GM11168 (cell line): Measurements from ENCODE around the gene NOTCH2.
"Not testable (repeated sequence)": the region's sequence is repeated elsewhere in the genome, so short reads cannot be mapped to it uniquely, and the experiment has no call there.

Experiments used
- in situ Hi-C: fragments of 300-500 bp; cut with MboI; formaldehyde crosslinking; loops from one replicate; pipeline ENCODE4 v1.12.0; 2022; ENCODE audit warnings: low sequenced_read_pairs; ENCODE audit not compliant: unreplicated experiment

NOTCH2 gene

DNA sequence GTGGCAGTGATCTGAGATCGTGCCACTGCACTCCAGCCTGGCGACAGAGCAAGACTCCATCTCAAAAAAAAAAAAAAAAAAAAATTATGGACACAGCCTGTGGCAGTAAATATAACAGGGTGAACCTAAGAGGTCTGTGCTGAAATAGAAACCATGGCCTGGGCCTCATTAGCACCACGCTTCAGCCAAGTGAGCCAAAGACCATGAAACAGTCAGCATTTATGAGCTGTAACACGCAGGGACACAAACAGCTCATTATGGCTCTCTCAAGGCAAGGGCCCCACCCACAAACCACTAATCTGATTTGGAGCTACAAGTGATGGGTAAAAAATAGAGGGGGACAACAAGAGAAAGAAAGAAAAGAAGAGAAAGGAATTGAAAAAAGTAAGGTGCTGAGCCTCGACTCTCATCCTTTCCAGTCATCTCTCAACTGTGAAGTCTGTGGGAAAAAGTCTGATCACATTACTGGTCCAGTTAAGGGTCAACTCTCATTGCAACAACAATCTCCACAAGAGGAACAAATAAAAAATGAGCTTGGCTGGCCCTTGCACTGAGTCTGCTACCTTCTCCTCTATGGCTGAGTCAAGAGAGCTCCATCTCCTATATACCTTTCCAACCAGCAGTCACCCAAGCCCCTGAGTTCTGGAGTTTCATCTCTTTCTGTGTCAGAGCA lies 93.7 kb downstream of the NOTCH2 start:
- in situ Hi-C loops: not testable (repeated sequence)

GRCh38 chr1:119975006-119975405 lies 94.5 kb downstream of the NOTCH2 start:
- in situ Hi-C loops: no loop called here

DNA sequence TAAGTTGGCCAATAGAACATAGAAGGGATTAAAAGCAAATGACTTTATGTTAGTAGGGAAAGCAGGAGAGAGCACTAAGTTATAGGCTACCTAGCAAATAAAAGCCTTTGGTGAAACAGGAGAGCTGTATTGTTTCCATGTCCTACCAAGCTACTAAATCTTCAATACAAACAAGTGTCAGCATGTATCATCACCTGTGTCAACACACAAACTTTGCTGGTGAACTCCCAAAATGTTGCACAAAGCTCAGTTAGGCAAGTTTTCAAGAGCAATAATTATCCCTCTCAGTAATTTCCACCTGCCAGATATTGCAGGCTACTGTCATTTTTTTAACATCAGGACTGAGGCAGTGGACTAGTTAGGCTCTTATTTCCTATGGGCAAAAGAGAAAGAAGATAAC lies 95.4 kb downstream of the NOTCH2 start:
- in situ Hi-C loops: no loop called here

GRCh38 chr1:119971710-119972570 lies 97.5 kb downstream of the NOTCH2 start:
- in situ Hi-C loops: no loop called here

DNA sequence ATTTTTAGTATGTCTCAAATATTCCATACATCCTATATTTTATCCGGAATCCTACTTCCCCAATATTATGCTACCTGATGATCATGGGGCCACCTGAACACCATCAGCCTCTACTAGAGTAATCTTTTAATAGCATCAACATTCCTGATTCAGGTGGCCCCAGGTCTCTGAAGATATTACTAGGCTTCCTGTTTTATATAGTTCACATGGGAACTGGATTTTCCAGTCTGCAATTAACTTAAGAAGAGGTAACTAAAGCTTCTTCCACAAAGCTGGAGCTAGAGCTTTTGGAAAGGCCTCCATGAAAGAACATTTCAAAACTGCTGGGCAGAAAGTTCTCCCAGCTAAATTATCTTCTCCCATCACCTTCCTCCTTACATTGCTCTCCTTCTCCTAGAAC lies 100.9 kb downstream of the NOTCH2 start:
- in situ Hi-C loops: no loop called here

- in situ Hi-C loops: no loop called here
Measured at GRCh38 chr1:119968068-119968492, 101.4 kb downstream of the NOTCH2 start.

- in situ Hi-C loops: no loop called here
Measured at GRCh38 chr1:119966681-119967080, 102.8 kb downstream of the NOTCH2 start.

DNA sequence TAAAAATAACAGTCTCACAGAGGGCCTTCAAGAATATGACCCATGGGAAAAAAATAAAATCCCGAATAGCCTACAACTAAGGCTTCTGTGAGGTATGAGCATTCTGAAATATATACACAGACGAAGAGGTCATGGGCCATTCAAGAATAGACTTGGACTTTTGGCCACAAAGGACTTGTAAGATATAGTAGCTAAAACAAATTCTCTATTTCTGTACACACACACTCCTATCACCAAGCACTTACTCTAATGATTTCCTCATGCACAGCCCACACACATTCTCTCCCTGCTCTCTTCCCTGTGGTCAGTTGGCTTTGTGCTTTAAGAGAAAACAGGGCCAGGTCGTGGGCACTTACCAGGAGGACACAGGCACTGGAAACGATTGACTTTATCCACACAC lies 103.4 kb downstream of the NOTCH2 start:
- in situ Hi-C loops: no loop called here

DNA sequence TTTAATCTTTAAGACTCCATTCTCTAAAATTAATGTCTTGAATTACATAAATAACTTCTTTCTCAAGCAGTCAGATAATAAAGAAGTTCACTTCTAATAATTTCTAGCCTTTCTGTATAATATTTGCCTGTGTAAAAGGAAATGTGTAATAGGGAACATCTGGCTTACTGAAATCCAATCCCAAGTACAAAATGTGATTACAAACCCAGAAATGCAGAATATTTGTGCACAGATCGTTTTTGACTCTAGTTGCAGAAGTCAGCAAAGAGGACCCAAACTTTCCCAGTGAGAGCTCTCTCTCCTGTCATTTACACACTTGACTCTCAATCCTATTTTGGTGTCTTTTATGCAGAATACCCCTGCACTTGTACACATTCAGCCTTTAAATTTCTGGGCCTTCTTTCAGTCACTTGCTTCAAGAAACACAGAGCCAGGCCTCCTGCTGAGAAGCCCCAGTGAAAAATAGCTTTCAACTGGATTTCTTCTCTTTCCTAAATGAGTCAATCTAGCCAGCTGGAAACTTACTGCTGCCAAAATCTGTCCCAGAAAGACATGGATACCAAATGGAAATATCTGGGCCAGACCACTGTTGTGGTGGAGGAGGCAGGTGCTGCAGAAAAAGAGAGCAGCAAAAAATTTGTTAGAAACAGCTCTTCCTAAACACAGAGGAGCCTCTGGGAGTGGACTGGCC lies 104.6 kb downstream of the NOTCH2 start:
- in situ Hi-C loops: no loop called here

DNA sequence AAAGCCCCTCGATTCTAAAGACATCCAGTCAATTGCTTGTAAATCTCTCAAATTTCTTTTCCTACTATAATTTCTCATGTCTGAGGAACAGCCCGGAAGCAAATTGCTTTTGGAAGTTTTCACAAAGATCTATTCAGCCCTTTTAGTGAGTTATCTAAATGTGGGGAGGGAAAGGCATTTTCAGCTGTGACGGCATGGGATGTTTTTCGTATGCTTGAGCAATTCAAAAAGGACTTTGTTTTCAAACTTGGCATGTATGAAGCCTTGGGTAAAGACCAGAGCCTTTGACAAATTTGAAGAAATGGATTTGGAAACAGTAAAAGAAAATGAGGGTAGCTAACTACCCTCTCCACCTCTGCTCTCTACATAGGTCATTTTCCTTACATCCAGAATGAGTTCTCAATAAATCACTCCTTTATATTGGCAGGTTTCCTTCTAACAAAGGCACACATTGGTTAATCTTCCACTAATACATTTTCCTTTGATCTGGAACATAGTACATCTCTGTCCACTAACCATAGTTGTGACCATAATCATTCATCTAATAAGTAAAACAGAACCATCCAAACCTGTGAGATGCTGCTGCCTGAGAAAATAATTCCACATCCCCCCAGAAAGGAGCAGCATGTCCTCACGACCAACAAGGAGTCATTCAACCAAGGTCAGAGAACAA lies 107.0 kb downstream of the NOTCH2 start:
- in situ Hi-C loops: no loop called here

GRCh38 chr1:119960501-119960900 lies 109.0 kb downstream of the NOTCH2 start:
- in situ Hi-C loops: no loop called here

GRCh38 chr1:119959268-119960220 lies 109.9 kb downstream of the NOTCH2 start:
- in situ Hi-C loops: no loop called here

- in situ Hi-C loops: no loop called here
Measured at GRCh38 chr1:119958223-119958622, 111.2 kb downstream of the NOTCH2 start.

DNA sequence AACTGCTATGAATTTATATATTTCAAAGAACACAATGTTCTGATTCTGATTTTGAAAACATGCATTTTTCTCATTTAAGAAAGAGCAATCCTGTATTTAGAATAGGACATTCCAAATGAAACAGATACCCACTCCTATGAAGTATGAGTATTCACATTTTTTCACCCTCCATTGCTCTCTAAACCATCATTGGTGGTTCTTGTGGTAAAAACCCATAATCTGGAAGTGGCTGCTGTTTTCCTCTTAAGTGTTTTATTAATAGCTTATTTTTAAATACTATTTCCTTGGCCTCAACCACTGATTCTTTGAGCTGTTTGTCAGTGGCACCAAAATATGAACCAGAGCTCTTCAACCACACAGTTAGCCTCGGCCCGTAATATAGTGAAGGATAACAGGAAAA lies 113.2 kb downstream of the NOTCH2 start:
- in situ Hi-C loops: no loop called here

DNA sequence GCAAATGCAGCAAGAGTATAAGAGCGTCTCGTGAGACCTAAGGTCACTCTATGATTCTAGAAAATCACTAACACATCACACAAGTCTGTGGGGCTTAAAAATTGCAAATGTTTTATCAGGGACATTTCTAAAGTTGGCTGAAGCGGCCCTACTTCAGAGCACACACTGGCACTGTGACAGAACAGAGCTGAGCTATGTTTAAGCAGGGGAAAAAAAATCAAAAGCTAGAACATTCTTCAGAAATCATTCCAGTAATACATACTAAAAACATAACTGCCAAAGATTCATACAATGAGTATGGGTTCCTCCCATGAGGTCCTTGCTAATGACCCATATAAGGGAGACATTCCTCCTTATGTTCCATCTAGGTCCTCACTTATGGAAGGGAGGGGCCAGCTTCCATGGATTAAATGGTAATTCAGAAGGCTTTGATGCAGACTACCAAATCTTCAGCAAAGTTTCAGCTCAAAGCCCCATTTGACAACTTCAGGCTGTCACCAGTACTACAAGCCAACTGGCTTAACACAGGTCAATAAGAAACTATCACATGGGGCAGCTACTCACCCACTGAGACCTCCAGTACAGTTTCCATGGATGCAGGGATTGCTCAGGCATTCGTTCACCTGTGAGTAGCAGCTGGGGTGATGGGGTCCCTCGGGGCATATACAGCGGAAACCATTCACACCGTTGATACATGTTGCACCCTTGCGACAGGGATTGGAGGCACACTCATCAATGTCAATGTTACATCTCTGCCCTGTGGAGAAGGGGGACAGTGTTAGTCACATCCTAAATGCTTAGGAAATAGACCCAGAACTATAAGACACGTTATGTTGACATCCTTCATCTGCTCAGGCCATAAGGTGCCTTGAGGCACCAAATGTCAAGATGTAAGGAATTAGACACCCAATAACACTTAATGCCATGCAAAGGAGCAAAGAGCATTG lies 114.7 kb downstream of the NOTCH2 start:
- in situ Hi-C loops: no loop called here

DNA sequence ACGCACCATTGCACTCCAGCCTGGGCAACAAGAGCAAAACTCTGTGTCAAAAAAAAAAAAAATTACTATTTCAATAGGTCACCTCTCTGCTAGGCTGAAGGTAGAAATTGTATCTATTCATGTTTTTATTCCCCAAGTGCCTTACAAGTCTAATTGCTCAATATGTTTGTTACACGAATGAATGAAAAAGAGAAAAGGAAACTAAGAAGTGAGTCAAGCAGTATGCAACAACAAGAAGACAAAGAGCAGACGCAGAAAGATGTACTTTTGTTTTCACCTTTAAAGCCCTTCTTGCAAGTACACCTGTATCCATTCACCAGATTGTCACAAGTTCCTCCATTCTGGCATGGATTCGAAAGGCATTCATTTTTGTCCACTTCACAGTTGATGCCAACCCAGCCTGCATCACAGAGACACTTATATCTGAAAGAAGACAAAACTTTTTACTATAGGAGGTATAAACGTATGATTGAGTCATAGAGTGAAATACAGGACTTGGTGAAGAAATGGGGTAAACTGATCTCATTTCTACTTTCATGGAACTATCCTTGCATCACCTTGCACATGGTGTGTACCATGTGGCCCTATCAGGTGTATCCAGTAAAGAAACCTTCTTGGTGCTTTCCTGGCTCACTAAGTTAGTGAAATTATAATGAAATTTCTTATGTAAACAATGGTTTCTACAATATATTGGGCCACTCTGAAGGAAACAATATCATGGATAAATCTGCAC lies 116.0 kb downstream of the NOTCH2 start:
- in situ Hi-C loops: no loop called here

GRCh38 chr1:119952496-119952895 lies 117.0 kb downstream of the NOTCH2 start:
- in situ Hi-C loops: no loop called here
